Measurements from ENCODE around the gene MET.
"Not testable (repeated sequence)": the region's sequence is repeated elsewhere in the genome, so short reads cannot be mapped to it uniquely, and the experiment has no call there.

The MET gene

GRCh38 chr7:116815041-116815440, 143.0 kb downstream of the MET start:
- DNase-seq = no peak

DNA sequence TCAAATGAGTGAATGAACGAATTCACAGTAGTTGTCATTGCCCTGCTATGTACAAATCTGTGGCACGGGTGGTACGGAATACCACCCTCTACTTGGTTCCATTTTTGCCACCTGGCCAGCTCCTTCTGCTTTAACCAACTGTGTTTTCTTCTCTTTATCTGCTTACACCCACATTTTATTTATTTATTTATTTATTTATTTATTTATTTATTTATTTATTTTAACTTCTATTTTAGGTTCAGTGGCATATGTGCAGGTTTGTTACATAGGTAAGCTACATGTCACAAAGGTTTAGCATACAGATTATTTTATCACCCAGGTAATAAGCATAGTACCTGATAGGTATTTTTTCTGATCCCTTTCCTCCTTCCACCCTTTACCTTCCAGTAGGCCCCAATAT, 148.2 kb downstream of the MET start:
- DNase-seq = no peak

- DNase-seq = not testable (repeated sequence)
Measured at GRCh38 chr7:116821647-116822046, 149.7 kb downstream of the MET start.

GRCh38 chr7:116824449-116824848, 152.5 kb downstream of the MET start:
- DNase-seq = no peak

GRCh38 chr7:116828281-116828680, 156.3 kb downstream of the MET start:
- DNase-seq = no peak

DNA sequence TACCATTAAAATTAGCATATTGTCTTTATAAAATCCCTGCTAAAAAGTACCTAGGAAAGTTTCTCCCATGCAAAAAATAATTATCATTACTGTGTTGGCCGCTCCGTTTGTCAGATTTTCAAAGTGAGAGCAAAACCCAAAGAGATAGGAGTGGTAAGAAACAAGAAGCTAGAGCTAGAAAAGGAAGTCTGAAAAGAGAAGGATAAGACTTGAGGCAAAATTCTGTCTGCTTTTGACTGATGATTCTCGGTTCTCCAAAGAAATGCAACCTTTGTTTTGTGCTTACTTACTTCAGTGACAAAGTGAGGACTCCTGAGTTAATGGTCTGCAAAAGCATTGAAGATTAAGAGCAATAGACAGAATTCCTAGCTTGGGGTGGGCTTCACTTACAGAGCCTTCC, 157.0 kb downstream of the MET start:
- DNase-seq = no peak

GRCh38 chr7:116829493-116829892, 157.5 kb downstream of the MET start:
- DNase-seq = no peak

DNA sequence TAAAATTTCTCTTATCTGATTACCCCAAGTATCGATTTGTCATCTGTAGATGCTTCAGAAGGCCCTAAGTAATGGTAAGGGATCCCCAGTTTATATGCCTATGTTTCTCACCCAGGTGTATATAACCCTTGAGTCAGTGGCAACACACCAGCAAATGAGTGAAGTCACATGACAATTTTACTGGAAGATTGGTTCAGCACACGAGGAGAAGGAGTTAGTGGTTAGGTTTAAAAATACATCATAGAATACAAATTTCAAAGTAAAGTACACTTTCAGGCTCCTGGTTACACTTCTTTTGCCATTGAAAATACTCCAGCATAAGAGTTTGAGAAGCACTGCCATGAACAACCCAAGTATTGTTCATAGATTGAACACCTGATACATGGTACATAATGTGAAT, 160.7 kb downstream of the MET start:
- no peak for DNase-seq

DNA sequence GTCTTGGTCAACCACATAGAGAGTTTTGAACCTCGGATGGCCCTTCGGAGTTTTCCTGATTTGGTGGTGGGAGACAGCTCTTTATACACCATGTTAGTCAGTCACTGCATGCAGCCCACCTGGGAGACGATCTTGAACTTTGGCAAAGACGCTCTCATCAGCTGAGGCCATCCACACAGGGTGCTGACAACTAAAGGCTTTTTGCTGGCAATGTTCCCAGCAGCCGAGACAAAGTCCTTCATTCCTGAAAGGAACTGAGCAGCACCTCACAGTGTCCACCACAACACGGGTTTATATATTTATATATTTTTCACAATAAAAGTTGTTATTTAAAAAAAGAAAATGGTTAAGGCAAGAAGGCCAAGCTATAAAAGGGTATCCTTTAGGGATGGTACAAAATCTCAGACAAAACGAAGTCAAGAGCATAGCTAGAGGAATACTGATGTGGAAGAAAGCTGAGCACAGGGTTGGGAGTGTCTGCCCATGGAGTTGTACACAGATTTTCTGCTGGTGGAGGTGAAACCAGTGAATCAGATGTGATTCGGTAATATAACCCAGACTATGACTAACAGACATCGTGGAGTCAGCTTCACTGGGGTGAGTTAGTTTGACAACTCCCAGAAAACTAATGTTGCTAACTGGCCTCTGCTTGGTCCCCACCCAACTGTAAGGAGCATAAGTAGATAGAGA, 163.0 kb downstream of the MET start:
- DNase-seq = no peak

- DNase-seq = no peak
Measured at GRCh38 chr7:116836048-116836447, 164.1 kb downstream of the MET start.

- no peak for DNase-seq
Measured at GRCh38 chr7:116836911-116837310, 164.9 kb downstream of the MET start.

DNA sequence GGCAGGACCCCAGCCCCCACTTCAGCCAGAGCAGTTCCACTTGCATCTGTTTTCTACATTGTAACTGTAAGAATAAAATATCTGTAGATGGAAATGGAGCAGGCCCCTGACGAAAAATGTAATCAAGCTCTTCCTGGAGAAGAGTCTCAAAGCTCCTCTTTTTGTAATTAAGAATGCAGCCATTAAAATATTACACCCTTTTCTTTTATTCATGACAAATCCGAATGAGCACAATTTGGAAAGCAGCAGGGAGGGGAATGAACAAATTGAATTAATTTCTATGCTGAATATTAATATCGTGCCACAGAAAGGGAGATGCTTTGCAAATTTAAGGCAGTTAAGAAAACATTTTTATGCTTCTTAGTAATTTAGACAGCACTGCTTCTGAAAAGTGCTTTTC, 165.6 kb downstream of the MET start:
- no peak for DNase-seq

GRCh38 chr7:116840256-116840655, 168.3 kb downstream of the MET start:
- no peak for DNase-seq

GRCh38 chr7:116842371-116842770, 170.4 kb downstream of the MET start:
- DNase-seq = no peak

GRCh38 chr7:116843378-116843777, 171.4 kb downstream of the MET start:
- no peak for DNase-seq
